GM21447 (cell line): ENCODE results near the gene SRRM4.

Experiments
- ATAC-seq: cut with Tn5 transposase; IDR thresholded peaks from one replicate; pipeline ENCODE4 v1.9.1; 2021; ENCODE audit not compliant: unreplicated experiment

Gene SRRM4

GRCh38 chr12:119159844-119160243 lies 178.5 kb downstream of the SRRM4 start:
- no peak for ATAC-seq

- ATAC-seq: no peak
These were observed 186.6 kb downstream of the SRRM4 start for GRCh38 chr12:119167902-119168301.

DNA sequence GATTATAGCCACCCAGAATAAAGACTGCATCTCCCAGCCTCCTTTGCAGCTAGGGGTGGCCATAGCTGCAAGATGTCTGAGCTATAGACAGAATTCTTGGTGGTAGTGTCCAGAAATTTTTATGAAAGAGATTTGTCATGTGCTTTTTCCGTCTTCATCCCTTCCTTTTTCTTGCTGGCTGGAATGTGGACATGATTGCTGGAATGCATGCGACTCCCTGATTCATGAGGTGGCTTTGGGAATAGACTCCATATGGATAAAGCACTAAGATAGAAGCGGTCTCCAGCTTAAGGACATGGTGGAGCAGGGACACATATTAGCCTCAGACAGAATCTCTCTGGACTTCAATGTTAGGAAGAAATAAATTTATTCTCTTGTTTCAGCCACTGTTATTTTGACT lies 187.4 kb downstream of the SRRM4 start:
- no peak for ATAC-seq

DNA sequence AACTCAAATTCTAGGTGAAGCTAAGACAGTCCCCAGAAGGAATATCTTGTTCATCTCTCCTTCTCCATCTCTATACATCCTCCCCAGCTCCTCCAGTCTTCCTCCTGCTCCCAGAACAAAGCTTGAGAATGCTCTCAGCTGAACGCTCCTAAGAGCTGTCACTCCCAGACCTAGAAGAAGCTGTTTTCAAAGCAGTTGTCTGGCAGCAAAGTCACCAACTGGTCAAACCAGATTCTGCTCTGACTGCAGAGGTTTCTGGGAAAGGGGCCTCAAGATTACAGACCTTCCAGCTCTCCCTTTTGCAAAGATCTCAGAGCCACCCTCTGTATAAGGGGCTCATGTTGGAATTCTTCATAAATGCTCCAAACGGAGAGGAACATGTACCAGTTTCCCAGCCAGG lies 187.8 kb downstream of the SRRM4 start:
- ATAC-seq: no peak

DNA sequence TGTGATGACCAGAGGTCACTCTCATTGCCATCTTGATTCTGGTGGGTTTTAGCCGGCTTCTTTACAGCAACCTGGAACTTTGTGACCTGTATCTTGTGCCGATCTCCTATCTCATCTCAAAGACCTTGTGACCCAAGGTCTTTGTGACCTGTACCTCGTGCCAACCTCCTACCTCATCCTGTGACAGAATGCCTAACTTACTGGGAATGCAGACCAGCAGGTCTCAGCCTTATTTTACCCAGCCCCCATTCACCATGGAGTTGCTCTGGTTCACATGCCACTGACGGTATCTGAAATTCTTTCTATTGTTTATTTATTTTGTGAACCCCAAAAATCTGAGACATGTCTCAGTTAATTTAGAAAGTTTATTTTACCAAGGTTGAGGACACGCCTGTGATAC lies 189.9 kb downstream of the SRRM4 start:
- no peak for ATAC-seq

GRCh38 chr12:119171691-119172425 lies 190.5 kb downstream of the SRRM4 start:
- ATAC-seq: no peak

GRCh38 chr12:119175081-119175480 lies 193.7 kb downstream of the SRRM4 start:
- no peak for ATAC-seq

GRCh38 chr12:119176267-119177055 lies 195.1 kb downstream of the SRRM4 start:
- ATAC-seq: no peak

DNA sequence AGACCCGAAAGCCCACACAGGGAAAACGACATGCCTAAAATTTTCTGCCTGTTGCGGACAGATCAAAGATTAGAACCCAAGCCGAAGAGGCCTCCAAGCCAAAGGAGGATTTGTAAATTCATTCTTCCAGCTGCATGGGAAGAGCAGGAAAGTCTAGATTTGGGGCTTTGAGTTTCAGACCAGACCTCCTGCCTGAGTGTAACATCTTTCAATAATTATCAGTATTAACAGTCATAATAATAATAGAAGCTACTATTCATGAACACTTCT lies 195.7 kb downstream of the SRRM4 start:
- no peak for ATAC-seq

- no peak for ATAC-seq
These were observed 196.5 kb downstream of the SRRM4 start for GRCh38 chr12:119177724-119178380.

GRCh38 chr12:119178544-119179334 lies 197.4 kb downstream of the SRRM4 start, which contains the start of gene HSPB8:
TSS of gene HSPB8 (plus strand) at chr12:119178931. CDS start at chr12:119179313, 382 bp downstream.
- no peak for ATAC-seq

DNA sequence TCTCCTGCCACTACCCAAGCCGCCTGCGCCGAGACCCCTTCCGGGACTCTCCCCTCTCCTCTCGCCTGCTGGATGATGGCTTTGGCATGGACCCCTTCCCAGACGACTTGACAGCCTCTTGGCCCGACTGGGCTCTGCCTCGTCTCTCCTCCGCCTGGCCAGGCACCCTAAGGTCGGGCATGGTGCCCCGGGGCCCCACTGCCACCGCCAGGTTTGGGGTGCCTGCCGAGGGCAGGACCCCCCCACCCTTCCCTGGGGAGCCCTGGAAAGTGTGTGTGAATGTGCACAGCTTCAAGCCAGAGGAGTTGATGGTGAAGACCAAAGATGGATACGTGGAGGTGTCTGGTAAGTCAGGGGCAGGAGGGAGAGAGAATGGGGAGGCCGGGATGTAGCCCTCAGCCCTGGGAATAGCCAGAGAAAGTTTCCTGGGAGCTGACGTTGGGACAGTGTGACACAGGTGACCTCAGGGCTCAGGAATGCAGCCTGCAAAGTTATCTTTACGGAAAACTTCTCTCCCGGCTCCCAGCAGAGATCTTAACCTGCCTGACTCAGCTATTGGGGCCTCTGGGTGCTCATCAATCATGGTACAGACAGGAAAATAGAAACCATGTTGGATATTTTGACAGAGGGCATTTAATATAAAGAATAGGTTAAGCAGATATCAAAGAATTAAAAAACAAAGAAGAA lies 198.1 kb downstream of the SRRM4 start:
- ATAC-seq: no peak

DNA sequence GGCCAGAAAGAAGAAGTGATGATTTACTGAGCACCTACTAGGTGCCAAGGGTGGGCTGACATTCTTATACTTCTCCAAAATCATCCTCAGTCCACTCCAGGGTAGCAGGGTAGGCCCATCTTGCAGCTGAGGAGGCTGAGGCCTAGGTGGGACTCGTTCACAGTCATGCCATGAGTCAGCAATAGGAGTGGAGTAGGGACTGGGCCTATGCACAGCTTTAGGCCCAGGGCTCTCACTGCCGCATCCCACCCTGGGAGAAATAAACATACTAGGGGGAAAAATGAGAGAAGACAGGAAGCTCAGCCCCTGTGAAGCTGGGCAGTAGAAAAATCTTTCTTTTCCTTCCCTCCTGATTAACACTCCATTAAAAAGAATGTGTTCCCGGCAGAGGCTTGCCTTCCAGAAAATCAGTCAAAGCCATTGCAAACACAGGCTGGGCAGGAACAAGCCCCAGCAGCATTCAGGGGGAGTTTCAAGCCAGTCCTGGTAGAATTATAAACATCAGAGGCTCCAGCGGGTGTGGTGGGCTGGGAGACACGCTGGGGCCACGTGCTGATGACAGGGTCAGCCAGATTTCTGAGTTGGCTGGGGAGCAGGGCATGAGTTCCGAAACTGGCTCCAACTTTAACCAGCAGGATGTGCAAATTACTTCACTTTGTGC lies 199.2 kb downstream of the SRRM4 start:
- no peak for ATAC-seq

GRCh38 chr12:119181202-119181601 lies 199.9 kb downstream of the SRRM4 start:
- ATAC-seq: no peak

DNA sequence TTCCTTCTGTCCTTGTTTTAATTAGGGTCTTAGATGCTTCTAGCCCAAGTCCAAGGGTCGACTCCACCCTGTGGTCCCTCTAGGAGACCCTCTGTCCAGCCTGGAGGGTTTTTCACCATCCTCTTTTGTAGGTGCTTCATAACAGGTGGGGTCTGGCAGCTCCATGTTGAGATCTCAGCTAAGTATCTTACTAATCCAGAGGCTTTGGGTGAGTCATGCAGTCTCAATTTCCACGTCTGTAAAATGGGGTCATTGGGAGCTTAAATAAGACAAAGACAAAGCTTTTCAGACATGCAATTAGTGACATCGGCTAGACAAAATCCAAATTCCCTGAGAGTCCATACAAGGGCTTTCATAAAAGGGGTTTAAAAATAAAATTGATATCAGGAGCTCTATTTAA lies 200.6 kb downstream of the SRRM4 start:
- no peak for ATAC-seq

GRCh38 chr12:119182701-119183493 lies 201.6 kb downstream of the SRRM4 start:
- no peak for ATAC-seq

DNA sequence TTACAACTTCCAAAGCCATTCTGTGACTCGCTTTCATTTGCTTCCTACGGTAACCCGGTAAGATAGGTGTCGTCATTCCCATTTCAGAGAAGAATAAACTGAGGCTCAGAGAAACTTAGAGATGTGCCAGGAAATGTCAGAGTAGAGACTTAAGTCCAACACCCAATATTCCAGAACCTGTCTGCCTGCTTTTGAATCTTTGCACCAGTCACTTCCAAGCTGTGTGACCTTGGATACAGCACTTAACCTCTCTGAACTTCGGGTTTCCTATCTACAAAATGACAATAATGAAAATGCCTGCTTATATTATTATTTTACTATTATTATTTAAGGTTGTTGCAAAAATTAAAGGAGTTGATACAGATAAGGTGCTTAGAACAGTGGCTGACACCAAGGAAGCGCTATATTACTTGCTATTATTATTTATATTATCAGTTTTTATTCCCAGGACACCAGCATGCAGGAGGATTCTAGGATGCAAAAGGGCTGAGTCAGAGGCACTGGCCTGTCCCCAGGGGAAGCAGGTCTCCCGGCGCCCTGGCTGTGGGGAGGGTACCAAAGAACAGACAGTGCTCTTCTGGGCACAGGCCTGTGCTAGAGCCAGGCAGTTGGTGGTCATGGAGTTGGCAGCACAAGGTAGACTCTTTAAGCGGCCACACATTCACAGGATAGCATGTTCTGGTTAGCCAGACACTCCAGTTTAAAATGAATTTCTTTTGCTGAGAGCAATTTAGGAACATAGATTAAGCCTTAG lies 202.8 kb downstream of the SRRM4 start:
- ATAC-seq: no peak

DNA sequence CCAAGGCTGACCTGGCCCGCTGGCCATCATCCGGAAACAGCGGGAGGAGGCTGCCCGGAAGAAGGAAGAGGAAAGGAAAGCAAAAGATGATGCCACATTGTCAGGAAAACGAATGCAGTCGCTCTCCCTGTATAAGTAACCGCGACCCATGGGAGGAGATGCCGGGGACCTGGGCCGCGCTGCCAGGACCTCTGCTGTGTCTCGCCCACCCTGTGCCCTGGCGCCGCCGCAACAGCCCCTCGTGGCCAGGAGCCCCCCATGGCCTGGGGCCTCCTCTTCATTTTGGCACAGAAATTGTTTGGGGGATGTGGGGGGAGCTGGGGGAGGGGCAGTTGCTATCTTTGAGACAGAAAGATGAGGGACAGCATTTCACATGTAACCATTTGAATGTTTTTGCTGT lies 213.9 kb downstream of the SRRM4 start:
- no peak for ATAC-seq

DNA sequence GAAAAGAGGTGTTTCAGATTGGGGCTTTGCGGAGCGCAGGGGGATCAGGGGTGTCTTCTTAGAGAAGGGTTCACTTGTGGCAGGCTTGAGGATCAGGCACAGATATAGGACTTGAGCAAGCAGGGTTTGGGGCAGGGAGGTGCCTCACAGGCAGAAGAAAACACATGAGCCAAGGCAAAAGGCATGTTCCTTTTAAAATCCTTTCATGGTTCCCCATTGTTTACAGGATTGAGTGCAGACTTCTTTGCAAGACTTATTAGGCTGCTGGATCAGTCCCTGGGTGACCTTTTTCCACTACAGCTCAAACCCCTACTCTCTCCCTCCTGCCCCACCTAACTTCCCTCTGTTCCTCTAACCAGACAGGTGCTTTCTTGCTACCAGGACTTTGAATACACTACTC lies 217.1 kb downstream of the SRRM4 start:
- no peak for ATAC-seq
